Prostate gland (tissue), 2 donors: ENCODE results near the gene DLGAP1. TPM values are rescaled to one million over a fixed set of nuclear protein-coding genes. Genes with fewer than 3 reads are reported as not detected.

Experiments
- DNase-seq: peaks from one replicate; pipeline ENCODE4 v3.0.0-alpha.2; 2019; ENCODE audit warnings: low spot score
- H3K27ac ChIP-seq, 2 donors: fragments of 200-600 bp; sonication (generic); 2 replicates each; pipeline ENCODE4 v1.5.1; 2017 to 2019
- H3K27me3 ChIP-seq: fragments of 200-600 bp; sonication (generic); replicated peaks from 2 replicates; pipeline ENCODE4 v1.5.1; 2019; ENCODE audit not compliant: insufficient read depth
- H3K36me3 ChIP-seq, 2 donors: fragments of 200-600 bp; sonication (generic); 1 replicate in 1 of 2; 2 replicates in 1 of 2; pipeline versions ENCODE4 v1.5.1 to v1.8.1; 2017 to 2019
- H3K4me1 ChIP-seq: fragments of 200-600 bp; sonication (generic); replicated peaks from 2 replicates; pipeline ENCODE4 v1.5.1; 2019
- H3K4me3 ChIP-seq, 2 donors: fragments of 200-600 bp; sonication (generic); 2 replicates each; pipeline ENCODE4 v1.5.1; 2017 to 2019
- H3K9me3 ChIP-seq: fragments of 200-600 bp; sonication (generic); 2 replicates; pipeline ENCODE4 v1.5.1; 2017
- CTCF ChIP-seq, 4 experiments: fragments of 200-600 bp in 2 of 4; fragments of 450-650 bp in 2 of 4; sonication (generic) in 2 of 4; IDR thresholded peaks; 1 replicate in 3 of 4; 2 replicates in 1 of 4; pipeline ENCODE4 v1.5.1; 2016 to 2019; ENCODE audit warnings: antibody characterized with exemption in 4 of 4, mild to moderate bottlenecking in 2 of 4, moderate library complexity in 2 of 4
- POLR2A ChIP-seq: fragments of 450-650 bp; IDR thresholded peaks from one replicate; pipeline ENCODE4 v1.6.1; 2016; ENCODE audit warnings: antibody characterized with exemption, mild to moderate bottlenecking
- POLR2AphosphoS5 ChIP-seq: sonication (generic); formaldehyde crosslinking; IDR thresholded peaks from one replicate; pipeline ENCODE4 v1.6.1; 2017; ENCODE audit warnings: antibody characterized with exemption
- WGBS: methylation state at CpG from one replicate; pipeline ENCODE4 v1.1.5; 2018; 5-methylcytosine and 5-hydroxymethylcytosine counted together
- intact Hi-C: fragments of 100-400 bp; cut with DNase I; formaldehyde crosslinking; loops from one replicate; pipeline ENCODE4 v1.14.2; 2022
- total RNA-seq, 2 donors: library from RNA; depleted of rRNA; stranded (reverse); fragments of >200 nt; gene quantifications; one replicate each; pipeline ENCODE4 v1.1.0, GENCODE V29; 2016

Gene DLGAP1
- total RNA-seq, 2 donors from 2014 or later: 42.2 to 66.7 TPM

- WGBS: 89% methylated on average over 8 of the region's 8 CpGs
- Histone ChIP-seq H3K9me3 (no peaks in the 10 kb centered on the region), H3K4me3 (no peak overlapping the region), H3K4me1 (no peaks in the 10 kb centered on the region), H3K27me3 (no peaks in the 10 kb centered on the region), H3K36me3 (no peaks in the 10 kb centered on the region), H3K27ac (no peak overlapping the region)
- intact Hi-C loops: no loop called here
- no peak for DNase-seq
- TF ChIP-seq POLR2AphosphoS5 (no peak), POLR2A (no peak), CTCF (IDR thresholded peaks at IDR 0.05) (no peak)
Observed at GRCh38 chr18:3468833-3469232, 986.3 kb downstream of the DLGAP1 start.

GRCh38 chr18:3468066-3468705, 986.9 kb downstream of the DLGAP1 start:
- DNase-seq: no peak
- intact Hi-C loops: no loop called here
- no peaks in the 10 kb centered on the region for H3K4me1 ChIP-seq
- no peaks in the 10 kb centered on the region for H3K27me3 ChIP-seq
- no peak overlapping the region for H3K4me3 ChIP-seq
- no peaks in the 10 kb centered on the region for H3K9me3 ChIP-seq
- H3K36me3 ChIP-seq: no peaks in the 10 kb centered on the region
- TF ChIP-seq CTCF (IDR thresholded peaks at IDR 0.05) (no peak), POLR2AphosphoS5 (no peak), POLR2A (no peak)
- H3K27ac ChIP-seq: no peak overlapping the region
- WGBS: 99% methylated on average over 9 of the region's 9 CpGs

GRCh38 chr18:3466872-3467271, 988.2 kb downstream of the DLGAP1 start:
- H3K27me3 ChIP-seq: no peaks in the 10 kb centered on the region
- H3K4me3 ChIP-seq: no peak overlapping the region
- 60% methylated on average over 2 of the region's 2 CpGs for WGBS
- no peaks in the 10 kb centered on the region for H3K36me3 ChIP-seq
- TF ChIP-seq CTCF (IDR thresholded peaks at IDR 0.05) (no peak), POLR2A (no peak), POLR2AphosphoS5 (no peak)
- no peaks in the 10 kb centered on the region for H3K4me1 ChIP-seq
- no peaks in the 10 kb centered on the region for H3K9me3 ChIP-seq
- DNase-seq: no peak
- no peak overlapping the region for H3K27ac ChIP-seq
- intact Hi-C loops: no loop called here

GRCh38 chr18:3466045-3466444, 989.1 kb downstream of the DLGAP1 start:
- WGBS: 57% methylated on average over 5 of the region's 5 CpGs
- Histone ChIP-seq H3K27ac (no peak overlapping the region), H3K36me3 (no peaks in the 10 kb centered on the region), H3K9me3 (no peaks in the 10 kb centered on the region), H3K4me1 (no peaks in the 10 kb centered on the region), H3K4me3 (no peak overlapping the region), H3K27me3 (no peaks in the 10 kb centered on the region)
- no peak for DNase-seq
- TF ChIP-seq CTCF (IDR thresholded peaks at IDR 0.05) (no peak), POLR2AphosphoS5 (no peak)
- intact Hi-C loops: no loop called here

GRCh38 chr18:3463051-3463450, 992.1 kb downstream of the DLGAP1 start:
- Histone ChIP-seq H3K27ac (no peak overlapping the region), H3K9me3 (no peaks in the 10 kb centered on the region)
- 60% methylated on average over 2 of the region's 2 CpGs for WGBS

More at GRCh38 chr18:3463051-3463450, 992.1 kb downstream of the DLGAP1 start:
- Histone ChIP-seq H3K4me3 (no peak overlapping the region), H3K27me3 (no peaks in the 10 kb centered on the region), H3K4me1 (peaks cover 15% of the 10 kb centered on the region), H3K36me3 (no peaks in the 10 kb centered on the region)
- DNase-seq: no peak
- intact Hi-C loops: no loop called here
- TF ChIP-seq POLR2A (no peak), CTCF (IDR thresholded peaks at IDR 0.05) (no peak), POLR2AphosphoS5 (no peak)
